CD14-positive monocyte (primary cell): Measurements from ENCODE around the gene LRP1. TPM values are rescaled to one million over a fixed set of nuclear protein-coding genes. Genes with fewer than 3 reads are reported as not detected.

Source experiments
- DNase-seq, 3 donors: peaks; one replicate each; pipeline ENCODE4 v3.0.0-alpha.2; 2011 to 2022
- H2AFZ ChIP-seq: 2 replicates; pipeline ENCODE4 v1.6.0; 2012; ENCODE audit warnings: mild to moderate bottlenecking, low read depth, low read length, inconsistent platforms; ENCODE audit not compliant: insufficient read depth, poor library complexity, severe bottlenecking
- H3K27ac ChIP-seq, 2 donors: 1 replicate in 1 of 2; 2 replicates in 1 of 2; pipeline ENCODE4 v1.5.1; 2012 to 2013; ENCODE audit warnings: low read length in 2 of 2, control low read depth in 1 of 2, inconsistent platforms in 1 of 2, low read depth in 1 of 2, mild to moderate bottlenecking in 1 of 2
- H3K27me3 ChIP-seq, 2 donors: one replicate each; pipeline versions ENCODE4 v1.6.0 to v1.6.1; 2011 to 2013; ENCODE audit warnings: low read length in 2 of 2; ENCODE audit not compliant: control insufficient read depth in 2 of 2, insufficient read depth in 2 of 2
- H3K36me3 ChIP-seq, 2 donors: replicated peaks in 1 of 2; 1 replicate in 1 of 2; 2 replicates in 1 of 2; pipeline versions ENCODE4 v1.5.1 to v1.6.1; 2012 to 2013; ENCODE audit warnings: low read length in 2 of 2, control low read depth in 1 of 2, inconsistent platforms in 1 of 2, mild to moderate bottlenecking in 1 of 2; ENCODE audit not compliant: insufficient read depth in 2 of 2, control insufficient read depth in 1 of 2
- H3K4me1 ChIP-seq, 2 donors: 1 replicate in 1 of 2; 2 replicates in 1 of 2; pipeline versions ENCODE4 v1.5.1 to v1.6.1; 2012 to 2013; ENCODE audit warnings: low read length in 2 of 2, control low read depth in 1 of 2, inconsistent platforms in 1 of 2, mild to moderate bottlenecking in 1 of 2, moderate library complexity in 1 of 2; ENCODE audit not compliant: insufficient read depth in 2 of 2, control insufficient read depth in 1 of 2
- H3K4me2 ChIP-seq: replicated peaks from 2 replicates; pipeline ENCODE3; 2012; ENCODE audit warnings: low read length, moderate library complexity, mild to moderate bottlenecking; ENCODE audit not compliant: poor library complexity, severe bottlenecking; ENCODE audit errors: extremely low read depth
- H3K4me3 ChIP-seq, 3 experiments: fragments of 200-600 bp in 1 of 3; sonication (generic) in 1 of 3; replicated peaks in 1 of 3; 1 replicate in 2 of 3; 2 replicates in 1 of 3; pipeline ENCODE4 v1.5.1; 2011 to 2013; ENCODE audit warnings: low read length in 3 of 3, mild to moderate bottlenecking in 3 of 3, control low read depth in 2 of 3, low read depth in 2 of 3, inconsistent platforms in 1 of 3, moderate library complexity in 1 of 3
- H3K79me2 ChIP-seq: 2 replicates; pipeline ENCODE4 v1.6.0; 2012; ENCODE audit warnings: mild to moderate bottlenecking, control low read depth, inconsistent platforms, low read length, moderate library complexity; ENCODE audit not compliant: insufficient read depth
- H3K9ac ChIP-seq: 2 replicates; pipeline ENCODE4 v1.6.0; 2017; ENCODE audit warnings: low read length, mild to moderate bottlenecking; ENCODE audit not compliant: insufficient read depth, poor library complexity, severe bottlenecking
- H3K9me3 ChIP-seq, 2 donors: replicated peaks in 1 of 2; 1 replicate in 1 of 2; 2 replicates in 1 of 2; pipeline versions ENCODE4 v1.5.1 to v1.6.1; 2012 to 2013; ENCODE audit warnings: low read length in 2 of 2, control low read depth in 1 of 2; ENCODE audit not compliant: control insufficient read depth in 1 of 2, insufficient read depth in 1 of 2
- H4K20me1 ChIP-seq: 2 replicates; pipeline ENCODE4 v1.6.0; 2012; ENCODE audit warnings: mild to moderate bottlenecking, low read length, control low read depth, moderate library complexity; ENCODE audit not compliant: insufficient read depth
- H3K27ac Mint-ChIP-seq, 7 donors: one replicate each; pipeline ENCODE4 v1.8.0; 2020; ENCODE audit warnings: mild to moderate bottlenecking in 7 of 7, mixed read lengths in 7 of 7, moderate library complexity in 6 of 7, inconsistent platforms in 2 of 7
- H3K27me3 Mint-ChIP-seq, 3 donors: one replicate each; pipeline ENCODE4 v1.8.0; 2021 to 2022; ENCODE audit warnings: low read depth in 3 of 3, mild to moderate bottlenecking in 3 of 3, mixed read lengths in 3 of 3, moderate library complexity in 3 of 3, inconsistent platforms in 1 of 3
- H3K36me3 Mint-ChIP-seq, 2 donors: one replicate each; pipeline ENCODE4 v1.8.0; 2020; ENCODE audit warnings: mixed read lengths in 2 of 2, inconsistent platforms in 1 of 2, mild to moderate bottlenecking in 1 of 2
- H3K4me1 Mint-ChIP-seq: one replicate; pipeline ENCODE4 v1.8.0; 2020; ENCODE audit warnings: mild to moderate bottlenecking, mixed read lengths
- H3K4me3 Mint-ChIP-seq, 2 donors: one replicate each; pipeline ENCODE4 v1.8.0; 2020; ENCODE audit warnings: mild to moderate bottlenecking in 2 of 2, mixed read lengths in 2 of 2, moderate library complexity in 1 of 2
- H3K9me3 Mint-ChIP-seq, 7 donors: one replicate each; pipeline ENCODE4 v1.8.0; 2020 to 2022; ENCODE audit warnings: mixed read lengths in 7 of 7, mild to moderate bottlenecking in 6 of 7, moderate library complexity in 6 of 7, inconsistent platforms in 2 of 7
- WGBS: methylation state at CpG from one replicate; pipeline ENCODE4 v1.1.5; 2013; ENCODE audit warnings: missing lambda C conversion rate; ENCODE audit not compliant: insufficient coverage; 5-methylcytosine and 5-hydroxymethylcytosine counted together
- intact Hi-C, 2 donors: fragments of 100-400 bp; cut with micrococcal nuclease; formaldehyde crosslinking; loops; one replicate each; pipeline versions ENCODE4 v1.15.0 to v1.15.1; 2023
- polyA plus RNA-seq, 3 donors: library from polyadenylated mRNA; depleted of rRNA in 1 of 3; unstranded in 2 of 3; stranded (reverse) in 1 of 3; fragments of 300-500 nt in 2 of 3; fragments of >200 nt in 1 of 3; fragmentation: Illumina TruSeq in 2 of 3; gene quantifications; 1 replicate in 2 of 3; 2 replicates in 1 of 3; pipeline ENCODE4 v1.2.3, GENCODE V29; 2012 to 2021
- TF ChIP-seq, protein P1 (sequence below): fragments of 200-600 bp; IDR thresholded peaks from one replicate; pipeline ENCODE4 v1.8.0; 2022; ENCODE audit warnings: antibody characterized with exemption, mild to moderate bottlenecking

LRP1 gene
- polyA plus RNA-seq, 3 donors = 5.5 to 246 (median 10.5) TPM

DNA sequence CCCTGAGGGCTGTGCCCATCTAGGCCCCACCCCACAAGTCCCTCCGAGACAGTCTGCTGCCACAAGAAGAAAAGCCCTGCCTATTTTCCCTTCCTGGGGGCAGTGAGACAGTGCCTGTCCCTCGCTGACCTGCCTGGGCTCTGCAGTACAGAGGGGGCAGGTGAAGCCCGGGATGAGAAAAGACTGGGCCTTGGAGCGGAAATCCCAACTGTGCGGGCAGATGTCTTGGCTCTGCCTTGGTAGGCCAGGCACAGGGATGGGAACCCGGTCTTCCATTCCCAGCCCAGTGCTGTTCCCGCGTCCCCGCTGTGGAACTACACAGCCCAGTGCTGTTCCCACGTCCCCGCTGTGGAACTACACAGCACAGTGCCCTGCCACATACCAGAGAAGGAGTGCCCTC is 75.5 kb downstream of the LRP1 start:
- peaks cover 0 to 3% (median 0%) of the 10 kb centered on the region in 7 donors for H3K9me3 Mint-ChIP-seq
- Histone ChIP-seq H3K79me2 (no peaks in the 10 kb centered on the region), H3K4me3 (no peak overlapping the region)

DNA sequence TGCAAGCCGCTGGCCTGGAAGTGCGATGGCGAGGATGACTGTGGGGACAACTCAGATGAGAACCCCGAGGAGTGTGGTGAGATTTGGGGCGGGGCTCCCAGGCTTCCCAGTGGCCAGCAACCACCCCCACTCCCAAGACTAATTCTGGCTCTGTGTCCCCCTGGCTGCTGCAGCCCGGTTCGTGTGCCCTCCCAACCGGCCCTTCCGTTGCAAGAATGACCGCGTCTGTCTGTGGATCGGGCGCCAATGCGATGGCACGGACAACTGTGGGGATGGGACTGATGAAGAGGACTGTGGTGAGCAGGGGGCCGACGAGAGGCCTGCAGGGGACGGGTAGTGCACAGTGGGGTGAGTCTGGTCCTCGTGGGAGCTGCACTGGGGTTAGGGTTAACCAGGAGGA is 76.2 kb downstream of the LRP1 start:
- Mint-ChIP-seq H3K36me3 (peaks cover 93 to 98% of the 10 kb centered on the region in 2 donors), H3K9me3 (peaks cover 0 to 6% (median 0%) of the 10 kb centered on the region in 7 donors), H3K4me1 (no peaks in the 10 kb centered on the region), H3K27ac (no peak overlapping the region), H3K27me3 (peaks cover 0 to 6% (median 3%) of the 10 kb centered on the region in 3 donors), H3K4me3 (no peak overlapping the region)
- intact Hi-C loops = no loop called here
- Histone ChIP-seq H3K4me2 (no peak overlapping the region), H4K20me1 (peaks cover 96% of the 10 kb centered on the region), H3K79me2 (no peaks in the 10 kb centered on the region), H3K4me3 (no peak overlapping the region), H3K27me3 (no peaks in the 10 kb centered on the region), H2AFZ (no peak overlapping the region), H3K9me3 (no peaks in the 10 kb centered on the region), H3K4me1 (no peaks in the 10 kb centered on the region), H3K27ac (no peak overlapping the region), H3K36me3 (peaks cover 96 to 97% of the 10 kb centered on the region in 2 donors), H3K9ac (no peak overlapping the region)
- no peak for DNase-seq
- TF ChIP-seq, protein P1, sequence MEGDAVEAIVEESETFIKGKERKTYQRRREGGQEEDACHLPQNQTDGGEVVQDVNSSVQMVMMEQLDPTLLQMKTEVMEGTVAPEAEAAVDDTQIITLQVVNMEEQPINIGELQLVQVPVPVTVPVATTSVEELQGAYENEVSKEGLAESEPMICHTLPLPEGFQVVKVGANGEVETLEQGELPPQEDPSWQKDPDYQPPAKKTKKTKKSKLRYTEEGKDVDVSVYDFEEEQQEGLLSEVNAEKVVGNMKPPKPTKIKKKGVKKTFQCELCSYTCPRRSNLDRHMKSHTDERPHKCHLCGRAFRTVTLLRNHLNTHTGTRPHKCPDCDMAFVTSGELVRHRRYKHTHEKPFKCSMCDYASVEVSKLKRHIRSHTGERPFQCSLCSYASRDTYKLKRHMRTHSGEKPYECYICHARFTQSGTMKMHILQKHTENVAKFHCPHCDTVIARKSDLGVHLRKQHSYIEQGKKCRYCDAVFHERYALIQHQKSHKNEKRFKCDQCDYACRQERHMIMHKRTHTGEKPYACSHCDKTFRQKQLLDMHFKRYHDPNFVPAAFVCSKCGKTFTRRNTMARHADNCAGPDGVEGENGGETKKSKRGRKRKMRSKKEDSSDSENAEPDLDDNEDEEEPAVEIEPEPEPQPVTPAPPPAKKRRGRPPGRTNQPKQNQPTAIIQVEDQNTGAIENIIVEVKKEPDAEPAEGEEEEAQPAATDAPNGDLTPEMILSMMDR = no peak
- WGBS = 98% methylated on average over 19 of the region's 19 CpGs

More for the DNA sequence above, 75.5 kb downstream of the LRP1 start:
- Histone ChIP-seq H3K4me2 (no peak overlapping the region), H3K9ac (no peak overlapping the region), H3K27ac (no peak overlapping the region), H3K9me3 (no peaks in the 10 kb centered on the region), H4K20me1 (peaks cover 96% of the 10 kb centered on the region), H3K27me3 (no peaks in the 10 kb centered on the region), H2AFZ (no peak overlapping the region), H3K36me3 (peaks cover 96 to 97% of the 10 kb centered on the region in 2 donors), H3K4me1 (no peaks in the 10 kb centered on the region)
- Mint-ChIP-seq H3K4me1 (no peaks in the 10 kb centered on the region), H3K4me3 (no peak overlapping the region), H3K27ac (no peak overlapping the region), H3K36me3 (peaks cover 93 to 98% of the 10 kb centered on the region in 2 donors), H3K27me3 (peaks cover 0 to 6% (median 3%) of the 10 kb centered on the region in 3 donors)
- intact Hi-C loops = no loop called here
- 94% methylated on average over 6 of the region's 11 CpGs for WGBS
- DNase-seq = no peak
- TF ChIP-seq, protein P1 = no peak
